DOHH2 (cell line): ENCODE measurements around the gene FAP.

ENCODE experiments used
- CTCF ChIP-seq: fragments of 200-600 bp; sonication (generic); IDR thresholded peaks from one replicate; pipeline ENCODE4 v1.5.1; 2014; ENCODE audit warnings: antibody characterized with exemption, mild to moderate bottlenecking, low read depth, low read length; ENCODE audit not compliant: poor library complexity, severe bottlenecking
- EZH2phosphoT487 ChIP-seq: fragments of 200-600 bp; sonication (generic); IDR thresholded peaks from 2 replicates; pipeline ENCODE4 v1.6.1; 2017; ENCODE audit warnings: borderline replicate concordance, mild to moderate bottlenecking, antibody characterized with exemption, low read length, moderate library complexity, mixed read lengths

GRCh38 chr2:162215162-162215561 lies 28.1 kb downstream of the FAP start:
- TF ChIP-seq CTCF: no peak
- no peak for TF ChIP-seq EZH2phosphoT487
